ENCODE measurements around the gene RPL18A. TPM values are rescaled to one million over a fixed set of nuclear protein-coding genes. Genes with fewer than 3 reads are reported as not detected.

The RPL18A gene
- polyA plus RNA-seq, 2 of the 4 experiments (the other 2 are of a cell fraction), result 696 to 1,807 TPM

DNA sequence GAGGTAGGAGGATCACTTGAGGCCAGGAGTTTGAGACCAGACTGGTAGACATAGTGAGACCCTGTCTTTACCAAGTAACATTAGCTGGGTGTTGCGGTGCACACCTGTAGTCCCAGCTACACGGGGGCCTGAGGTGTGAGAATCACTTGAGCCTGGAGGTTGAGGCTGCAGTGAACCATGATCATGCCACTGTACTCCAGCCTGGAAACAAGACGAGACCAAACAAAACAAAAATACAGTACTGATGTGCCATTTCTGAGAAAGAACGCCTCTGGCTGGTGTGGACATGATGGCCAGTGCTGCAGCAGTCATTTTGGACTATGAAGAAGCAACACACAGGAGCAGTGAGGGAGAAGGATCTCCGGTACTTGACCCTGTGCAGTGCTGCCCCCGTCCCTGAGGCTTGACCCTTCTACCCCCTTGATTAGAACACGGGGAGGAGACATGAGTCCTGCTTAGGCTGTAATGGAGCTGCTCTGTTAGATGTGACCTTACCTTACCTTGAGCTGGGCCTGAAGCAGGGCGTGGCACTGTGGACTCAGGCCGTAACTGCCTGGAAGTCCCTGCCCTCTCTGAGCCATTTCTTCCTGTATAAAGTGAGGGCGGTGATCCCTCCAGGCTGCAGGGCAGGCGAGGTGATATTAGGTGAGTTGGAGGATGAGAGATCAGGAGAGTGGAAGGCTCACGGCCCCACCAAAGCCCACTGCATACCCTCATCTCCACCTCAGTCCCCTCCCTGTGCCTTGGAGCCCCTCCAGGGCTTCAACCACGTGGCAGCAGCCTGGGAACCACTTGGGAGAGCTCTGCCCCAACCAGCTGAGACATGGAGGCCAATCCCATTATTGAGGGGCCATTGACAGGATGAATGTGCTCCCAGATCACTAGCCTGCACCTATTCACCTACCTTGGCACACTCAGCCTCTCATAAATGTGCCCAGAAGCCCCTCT is 5.9 kb downstream of the RPL18A start:
- H3K27ac ChIP-seq, result peak overlapping the region in 1 of 2 experiments; percentile 64; a peak in 3 of 6 replicates
- peak; percentile 51 to 59 for ATAC-seq
- POLR2A ChIA-PET, result interaction anchor here (0.7 to 1.5 kb wide), 2 partner anchors 67 to 82 kb away, joined by 3 to 12 read pairs; partner anchors contain the start of gene CCDC124
- H3K9me3 ChIP-seq, result no peaks in the 10 kb centered on the region
- FAIRE-seq, result no peak
- no peak overlapping the region for H3K4me3 ChIP-seq
- peaks cover 42% of the 10 kb centered on the region for H3K4me1 ChIP-seq
- 41% methylated on average over 13 of the region's 13 CpGs for WGBS (ENCODE audit: missing lambda C conversion rate)
- DNase-seq (ENCODE audit: low read depth in 1 of 2, low spot score in 1 of 2), result peak in 1 of 2 experiments; percentile 67
- CTCF ChIA-PET, result interaction anchor here (0.9 to 10.9 kb wide), 4 partner anchors 9 to 132 kb away, joined by 3 to 295 read pairs (median 8); partner anchors contain the start of gene CCDC124
- peak overlapping the region; percentile 32; the same call in 1 of the 3 replicates for H3K4me2 ChIP-seq
- TF ChIP-seq EP300 (IDR thresholded peaks at IDR 0.05), result no peak
- TF ChIP-seq, protein P1, sequence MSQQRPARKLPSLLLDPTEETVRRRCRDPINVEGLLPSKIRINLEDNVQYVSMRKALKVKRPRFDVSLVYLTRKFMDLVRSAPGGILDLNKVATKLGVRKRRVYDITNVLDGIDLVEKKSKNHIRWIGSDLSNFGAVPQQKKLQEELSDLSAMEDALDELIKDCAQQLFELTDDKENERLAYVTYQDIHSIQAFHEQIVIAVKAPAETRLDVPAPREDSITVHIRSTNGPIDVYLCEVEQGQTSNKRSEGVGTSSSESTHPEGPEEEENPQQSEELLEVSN (IDR thresholded peaks at IDR 0.05; ENCODE audit: borderline replicate concordance, low read depth), result no peak
- TF ChIP-seq, protein P2, sequence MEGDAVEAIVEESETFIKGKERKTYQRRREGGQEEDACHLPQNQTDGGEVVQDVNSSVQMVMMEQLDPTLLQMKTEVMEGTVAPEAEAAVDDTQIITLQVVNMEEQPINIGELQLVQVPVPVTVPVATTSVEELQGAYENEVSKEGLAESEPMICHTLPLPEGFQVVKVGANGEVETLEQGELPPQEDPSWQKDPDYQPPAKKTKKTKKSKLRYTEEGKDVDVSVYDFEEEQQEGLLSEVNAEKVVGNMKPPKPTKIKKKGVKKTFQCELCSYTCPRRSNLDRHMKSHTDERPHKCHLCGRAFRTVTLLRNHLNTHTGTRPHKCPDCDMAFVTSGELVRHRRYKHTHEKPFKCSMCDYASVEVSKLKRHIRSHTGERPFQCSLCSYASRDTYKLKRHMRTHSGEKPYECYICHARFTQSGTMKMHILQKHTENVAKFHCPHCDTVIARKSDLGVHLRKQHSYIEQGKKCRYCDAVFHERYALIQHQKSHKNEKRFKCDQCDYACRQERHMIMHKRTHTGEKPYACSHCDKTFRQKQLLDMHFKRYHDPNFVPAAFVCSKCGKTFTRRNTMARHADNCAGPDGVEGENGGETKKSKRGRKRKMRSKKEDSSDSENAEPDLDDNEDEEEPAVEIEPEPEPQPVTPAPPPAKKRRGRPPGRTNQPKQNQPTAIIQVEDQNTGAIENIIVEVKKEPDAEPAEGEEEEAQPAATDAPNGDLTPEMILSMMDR (IDR thresholded peaks at IDR 0.05), result no peak
- no peak for TF ChIP-seq CHD4 (IDR thresholded peaks at IDR 0.05; ENCODE audit: borderline replicate concordance)
- TF ChIP-seq EHMT2 (IDR thresholded peaks at IDR 0.05; ENCODE audit: low read depth), result no peak
- no peak for TF ChIP-seq MAFK (IDR thresholded peaks at IDR 0.05; ENCODE audit: partially characterized antibody)
- no peak for TF ChIP-seq MYC (IDR thresholded peaks at IDR 0.05; ENCODE audit: borderline replicate concordance, low read length)
- TF ChIP-seq FOSL2 (IDR thresholded peaks at IDR 0.05), result no peak
- TF ChIP-seq FOSL2 (CRISPR knock-in tag; IDR thresholded peaks at IDR 0.05), result no peak
- 0 out of 2 replicates have a peak, but pooled peaks have one; percentile 67 for TF ChIP-seq POLR2AphosphoS2 (conservative IDR thresholded peaks at IDR 0.05; ENCODE audit: low read length)
- no peak for TF ChIP-seq CHD2 (IDR thresholded peaks at IDR 0.05; ENCODE audit: low read length, partially characterized antibody)
- TF ChIP-seq, protein P3, sequence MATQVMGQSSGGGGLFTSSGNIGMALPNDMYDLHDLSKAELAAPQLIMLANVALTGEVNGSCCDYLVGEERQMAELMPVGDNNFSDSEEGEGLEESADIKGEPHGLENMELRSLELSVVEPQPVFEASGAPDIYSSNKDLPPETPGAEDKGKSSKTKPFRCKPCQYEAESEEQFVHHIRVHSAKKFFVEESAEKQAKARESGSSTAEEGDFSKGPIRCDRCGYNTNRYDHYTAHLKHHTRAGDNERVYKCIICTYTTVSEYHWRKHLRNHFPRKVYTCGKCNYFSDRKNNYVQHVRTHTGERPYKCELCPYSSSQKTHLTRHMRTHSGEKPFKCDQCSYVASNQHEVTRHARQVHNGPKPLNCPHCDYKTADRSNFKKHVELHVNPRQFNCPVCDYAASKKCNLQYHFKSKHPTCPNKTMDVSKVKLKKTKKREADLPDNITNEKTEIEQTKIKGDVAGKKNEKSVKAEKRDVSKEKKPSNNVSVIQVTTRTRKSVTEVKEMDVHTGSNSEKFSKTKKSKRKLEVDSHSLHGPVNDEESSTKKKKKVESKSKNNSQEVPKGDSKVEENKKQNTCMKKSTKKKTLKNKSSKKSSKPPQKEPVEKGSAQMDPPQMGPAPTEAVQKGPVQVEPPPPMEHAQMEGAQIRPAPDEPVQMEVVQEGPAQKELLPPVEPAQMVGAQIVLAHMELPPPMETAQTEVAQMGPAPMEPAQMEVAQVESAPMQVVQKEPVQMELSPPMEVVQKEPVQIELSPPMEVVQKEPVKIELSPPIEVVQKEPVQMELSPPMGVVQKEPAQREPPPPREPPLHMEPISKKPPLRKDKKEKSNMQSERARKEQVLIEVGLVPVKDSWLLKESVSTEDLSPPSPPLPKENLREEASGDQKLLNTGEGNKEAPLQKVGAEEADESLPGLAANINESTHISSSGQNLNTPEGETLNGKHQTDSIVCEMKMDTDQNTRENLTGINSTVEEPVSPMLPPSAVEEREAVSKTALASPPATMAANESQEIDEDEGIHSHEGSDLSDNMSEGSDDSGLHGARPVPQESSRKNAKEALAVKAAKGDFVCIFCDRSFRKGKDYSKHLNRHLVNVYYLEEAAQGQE (IDR thresholded peaks at IDR 0.05), result no peak
- TF ChIP-seq, protein P4, sequence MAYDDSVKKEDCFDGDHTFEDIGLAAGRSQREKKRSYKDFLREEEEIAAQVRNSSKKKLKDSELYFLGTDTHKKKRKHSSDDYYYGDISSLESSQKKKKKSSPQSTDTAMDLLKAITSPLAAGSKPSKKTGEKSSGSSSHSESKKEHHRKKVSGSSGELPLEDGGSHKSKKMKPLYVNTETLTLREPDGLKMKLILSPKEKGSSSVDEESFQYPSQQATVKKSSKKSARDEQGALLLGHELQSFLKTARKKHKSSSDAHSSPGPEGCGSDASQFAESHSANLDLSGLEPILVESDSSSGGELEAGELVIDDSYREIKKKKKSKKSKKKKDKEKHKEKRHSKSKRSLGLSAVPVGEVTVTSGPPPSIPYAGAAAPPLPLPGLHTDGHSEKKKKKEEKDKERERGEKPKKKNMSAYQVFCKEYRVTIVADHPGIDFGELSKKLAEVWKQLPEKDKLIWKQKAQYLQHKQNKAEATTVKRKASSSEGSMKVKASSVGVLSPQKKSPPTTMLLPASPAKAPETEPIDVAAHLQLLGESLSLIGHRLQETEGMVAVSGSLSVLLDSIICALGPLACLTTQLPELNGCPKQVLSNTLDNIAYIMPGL (CRISPR knock-in tag; IDR thresholded peaks at IDR 0.05; ENCODE audit: borderline replicate concordance), result no peak
- no peak for TF ChIP-seq CBX2 (IDR thresholded peaks at IDR 0.05; ENCODE audit: borderline replicate concordance, low read depth)
- no peak for TF ChIP-seq HOXB5 (CRISPR knock-in tag; IDR thresholded peaks at IDR 0.05)
- peak; percentile 87 for TF ChIP-seq HOXA7 (CRISPR knock-in tag; IDR thresholded peaks at IDR 0.05)
- TF ChIP-seq TP53 (CRISPR knock-in tag; IDR thresholded peaks at IDR 0.05), result peak; percentile 33
- no peak for TF ChIP-seq PHF8 (IDR thresholded peaks at IDR 0.05; ENCODE audit: borderline replicate concordance, low read depth)
- TF ChIP-seq JUN (IDR thresholded peaks at IDR 0.05), result peak in 1 of 2 experiments; percentile 34; a peak in 1 of 5 replicates
- TF ChIP-seq CEBPB (IDR thresholded peaks at IDR 0.05), result no peak
- TF ChIP-seq, protein P5, sequence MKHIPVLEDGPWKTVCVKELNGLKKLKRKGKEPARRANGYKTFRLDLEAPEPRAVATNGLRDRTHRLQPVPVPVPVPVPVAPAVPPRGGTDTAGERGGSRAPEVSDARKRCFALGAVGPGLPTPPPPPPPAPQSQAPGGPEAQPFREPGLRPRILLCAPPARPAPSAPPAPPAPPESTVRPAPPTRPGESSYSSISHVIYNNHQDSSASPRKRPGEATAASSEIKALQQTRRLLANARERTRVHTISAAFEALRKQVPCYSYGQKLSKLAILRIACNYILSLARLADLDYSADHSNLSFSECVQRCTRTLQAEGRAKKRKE (CRISPR knock-in tag; IDR thresholded peaks at IDR 0.05; ENCODE audit: low read depth), result peak; percentile 56; the same call in 1 of the 2 replicates
- TF ChIP-seq ESRRA (IDR thresholded peaks at IDR 0.05; ENCODE audit: borderline replicate concordance, low read length), result no peak
- no peak for TF ChIP-seq RNF2 (IDR thresholded peaks at IDR 0.05; ENCODE audit: borderline replicate concordance, low read depth)
- peak; percentile 30; the same call in 1 of the 2 replicates for TF ChIP-seq RARB (CRISPR knock-in tag; IDR thresholded peaks at IDR 0.05)
- TF ChIP-seq SREBF2 (IDR thresholded peaks at IDR 0.05), result no peak
- TF ChIP-seq, protein P6, sequence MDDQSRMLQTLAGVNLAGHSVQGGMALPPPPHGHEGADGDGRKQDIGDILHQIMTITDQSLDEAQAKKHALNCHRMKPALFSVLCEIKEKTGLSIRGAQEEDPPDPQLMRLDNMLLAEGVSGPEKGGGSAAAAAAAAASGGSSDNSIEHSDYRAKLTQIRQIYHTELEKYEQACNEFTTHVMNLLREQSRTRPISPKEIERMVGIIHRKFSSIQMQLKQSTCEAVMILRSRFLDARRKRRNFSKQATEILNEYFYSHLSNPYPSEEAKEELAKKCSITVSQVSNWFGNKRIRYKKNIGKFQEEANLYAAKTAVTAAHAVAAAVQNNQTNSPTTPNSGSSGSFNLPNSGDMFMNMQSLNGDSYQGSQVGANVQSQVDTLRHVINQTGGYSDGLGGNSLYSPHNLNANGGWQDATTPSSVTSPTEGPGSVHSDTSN (IDR thresholded peaks at IDR 0.05), result no peak; the same call in none of the 2 replicates
- TF ChIP-seq ZFP36 (IDR thresholded peaks at IDR 0.05; ENCODE audit: borderline replicate concordance, partially characterized antibody), result no peak
- no peak for TF ChIP-seq ZNF302 (CRISPR knock-in tag; IDR thresholded peaks at IDR 0.05)
